ENCODE data around the gene PODXL2. TPM values are rescaled to one million over a fixed set of nuclear protein-coding genes. Genes with fewer than 3 reads are reported as not detected.
A peak's percentile ranks its signal among the peaks of the same experiment; 100 is the strongest.

PODXL2 gene
- total RNA-seq, 2 donors from 2014 or later = 12.6 to 20.8 TPM

GRCh38 chr3:127708837-127709236 lies 79.9 kb downstream of the PODXL2 start:
- intact Hi-C loops (cut with DNase I, micrococcal nuclease) = no loop called here
- DNase-seq (no peak), ATAC-seq (no peak)

DNA sequence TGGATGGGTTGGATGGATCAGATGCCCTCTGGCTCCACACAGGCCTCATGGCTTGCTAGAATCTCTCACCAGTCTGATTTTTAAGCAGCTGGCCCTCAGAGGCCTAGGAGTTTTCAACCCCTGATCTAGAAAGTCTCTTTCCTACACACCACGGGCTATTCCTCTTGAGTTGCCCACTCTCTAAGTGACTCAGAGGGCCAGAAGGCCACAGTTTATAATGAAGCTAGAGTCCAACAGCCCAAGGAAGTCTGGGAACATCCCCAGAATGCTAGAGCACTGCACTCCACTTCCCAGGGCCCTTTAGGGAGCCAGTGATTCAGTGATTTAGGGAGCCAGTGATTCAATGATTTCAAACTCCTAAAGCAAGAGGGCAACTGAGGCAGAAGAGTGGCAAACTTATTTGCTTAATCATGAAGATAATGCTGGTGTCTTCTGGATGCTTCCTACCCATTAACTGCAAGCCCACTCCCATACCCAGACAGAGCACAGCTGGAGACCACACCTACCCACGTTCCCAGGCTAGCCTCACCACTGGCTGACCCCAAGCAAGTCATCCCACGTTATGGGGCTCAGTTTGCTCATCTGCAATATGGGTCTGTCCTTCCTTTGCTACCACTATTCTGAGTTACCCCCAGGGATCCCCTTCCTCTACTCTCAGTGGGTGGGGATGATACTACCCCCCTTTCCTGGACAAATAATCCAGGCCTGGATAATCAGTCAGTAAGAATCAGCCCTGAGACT lies 80.5 kb downstream of the PODXL2 start:
- peak; percentile 0 to 2 for DNase-seq
- intact Hi-C loops (cut with DNase I, micrococcal nuclease) = no loop called here
- no peak for ATAC-seq

DNA sequence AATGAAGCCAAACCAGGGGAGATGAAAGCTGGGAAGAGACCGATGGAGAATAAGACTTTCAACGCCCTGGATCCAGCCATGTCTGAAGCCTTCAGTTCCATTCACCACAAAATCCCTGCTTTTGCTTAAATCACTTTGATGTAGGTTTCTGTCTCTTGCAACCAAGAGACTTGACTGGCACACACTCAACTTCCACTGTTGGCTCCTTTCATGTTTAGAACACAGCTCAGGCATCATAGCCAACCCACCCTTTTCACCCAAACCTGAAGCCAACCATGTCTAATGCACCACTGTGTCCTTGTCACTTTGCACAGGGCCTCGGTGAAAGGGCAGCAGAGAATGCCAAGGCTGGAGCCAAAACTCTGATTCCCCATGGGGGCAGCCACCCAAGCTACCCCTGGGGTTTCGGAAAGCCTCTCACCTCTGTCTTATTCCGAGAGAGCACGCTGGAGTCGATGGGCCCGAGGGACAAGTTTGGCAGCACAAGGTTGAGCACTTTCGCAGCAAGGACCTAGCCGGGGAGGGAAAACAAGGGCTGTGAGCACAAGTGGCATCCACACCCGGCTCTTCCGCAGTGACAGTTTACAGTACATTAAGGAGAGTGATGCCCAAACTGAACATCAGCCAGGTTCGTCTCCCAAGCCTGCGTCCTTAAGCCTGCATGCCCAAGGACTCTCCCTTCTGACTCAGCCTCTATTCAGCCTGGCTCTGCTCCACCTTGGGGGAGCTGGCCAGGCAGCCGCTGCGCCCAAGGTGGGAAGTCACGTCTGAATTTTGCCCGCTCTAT lies 81.4 kb downstream of the PODXL2 start:
- no peak for ATAC-seq
- DNase-seq = peak; percentile 1 to 29

DNA sequence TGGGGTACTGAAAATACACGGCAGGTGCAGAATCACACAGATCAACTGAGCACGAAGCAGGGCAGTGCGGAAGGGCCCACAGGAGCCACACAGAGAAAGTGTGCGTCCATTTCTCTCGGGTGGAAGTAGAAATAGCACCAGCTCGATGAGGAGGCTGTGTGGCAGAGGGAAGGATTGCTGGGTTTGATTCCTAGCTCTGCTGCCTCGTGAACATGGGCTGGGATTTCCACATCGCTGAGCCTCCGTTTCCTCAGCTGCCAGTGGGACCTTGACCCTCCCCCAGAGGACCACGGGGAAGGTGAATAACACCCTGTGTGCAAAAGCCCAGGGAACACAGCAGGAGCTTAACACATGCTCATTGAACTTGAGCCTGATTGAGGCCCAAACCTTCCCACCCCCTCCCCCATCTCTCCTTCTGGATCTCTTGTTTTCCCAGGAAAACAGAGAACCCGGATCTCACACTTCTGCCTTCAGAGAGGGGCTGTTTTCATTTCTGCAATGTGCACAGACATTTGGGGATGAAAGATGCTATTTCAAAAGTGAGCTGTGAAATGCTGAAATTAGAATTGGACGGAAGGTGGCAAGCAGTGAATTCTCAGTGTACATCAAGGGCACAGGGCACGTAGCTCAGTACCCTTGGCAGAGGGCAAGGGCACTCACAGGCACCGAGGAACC lies 82.2 kb downstream of the PODXL2 start:
- intact Hi-C loops (cut with DNase I, micrococcal nuclease) = no loop called here
- no peak for ATAC-seq
- peak; percentile 1 to 8 for DNase-seq

More for the DNA sequence above, 81.4 kb downstream of the PODXL2 start:
- intact Hi-C loops (cut with DNase I, micrococcal nuclease) = no loop called here

DNA sequence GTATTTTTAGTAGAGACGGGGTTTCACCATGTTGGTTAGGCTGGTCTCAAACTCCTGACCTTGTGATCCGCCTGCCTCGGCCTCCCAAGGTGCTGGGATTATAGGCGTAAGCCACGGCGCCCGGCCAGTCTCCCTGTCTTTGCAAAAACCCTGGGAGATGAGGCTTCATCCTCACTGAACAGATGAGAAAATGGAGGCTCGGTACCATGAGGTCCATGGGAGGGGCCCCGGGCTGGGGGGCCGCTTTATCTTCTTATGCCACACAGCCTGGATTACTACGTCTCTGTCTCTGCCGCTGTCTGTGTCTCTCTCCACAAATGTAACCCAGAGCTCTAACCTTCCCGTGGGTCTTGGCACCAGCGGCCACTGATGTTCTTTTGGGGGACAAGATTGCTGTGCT lies 82.9 kb downstream of the PODXL2 start:
- no peak for ATAC-seq
- intact Hi-C loops (cut with DNase I, micrococcal nuclease) = no loop called here
- DNase-seq = no peak

DNA sequence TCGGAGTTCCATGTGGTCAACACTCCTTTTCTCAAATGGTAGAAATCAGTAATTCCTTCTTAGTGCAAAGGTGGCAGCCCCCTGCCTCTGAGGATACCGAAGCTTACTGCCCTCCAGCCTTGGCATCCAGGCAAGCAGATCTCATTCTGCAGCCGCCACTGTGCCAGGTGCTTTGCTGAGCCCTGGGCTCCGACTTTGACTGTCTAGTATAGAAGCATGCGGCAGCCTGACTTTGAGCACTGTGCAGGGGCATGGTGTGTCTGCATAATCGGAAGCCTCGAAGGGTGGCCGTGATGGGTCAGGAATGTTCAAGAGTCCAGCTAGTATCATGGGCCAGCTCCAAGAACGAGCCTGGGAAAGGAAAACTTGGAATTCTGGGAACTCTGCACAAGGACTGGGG lies 83.5 kb downstream of the PODXL2 start:
- DNase-seq = no peak
- ATAC-seq = no peak
- intact Hi-C loops (cut with DNase I, micrococcal nuclease) = no loop called here

DNA sequence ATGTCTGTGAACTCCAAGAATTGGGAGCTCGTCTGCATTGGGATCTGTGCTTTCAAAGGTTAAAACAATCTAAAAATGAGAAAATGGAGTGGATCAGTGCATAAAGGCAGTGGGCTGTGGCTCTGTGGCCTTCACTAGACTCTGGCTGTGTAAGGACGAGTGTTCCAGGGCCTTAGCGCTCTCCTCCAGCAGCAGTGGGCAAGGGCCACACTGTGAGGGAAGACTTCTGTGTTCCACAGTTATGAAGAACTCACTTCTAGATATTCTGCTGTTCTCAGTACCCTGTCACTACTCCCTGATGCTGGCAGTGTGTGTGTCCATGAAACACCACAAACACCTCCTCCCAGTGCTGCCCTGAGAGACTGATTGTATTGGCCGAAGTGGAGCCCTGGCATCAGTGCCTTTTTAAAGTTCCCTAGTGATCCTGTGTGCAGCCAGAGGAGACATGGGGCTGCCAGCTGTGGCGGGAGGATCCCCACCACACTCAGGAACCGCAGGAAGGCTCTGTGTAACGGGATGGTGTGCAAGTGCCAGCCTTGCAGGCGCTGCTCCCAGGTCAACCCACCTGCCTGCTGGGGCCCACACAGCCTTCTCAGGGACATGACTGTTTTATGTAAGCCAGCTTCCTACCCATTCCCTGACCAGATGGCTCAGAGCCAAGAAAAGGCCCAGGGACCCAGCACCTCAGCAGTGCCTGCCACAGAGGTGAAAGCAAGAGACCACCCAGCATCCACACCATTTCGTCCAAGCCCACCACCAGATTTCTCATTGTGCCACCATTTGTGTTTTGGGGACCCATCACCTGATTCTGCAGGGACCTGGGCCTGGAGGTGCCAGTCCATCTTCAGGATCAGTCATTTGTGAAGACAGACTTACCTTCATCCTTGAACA lies 84.1 kb downstream of the PODXL2 start:
- no peak for DNase-seq
- ATAC-seq = no peak
- intact Hi-C loops (cut with DNase I, micrococcal nuclease) = no loop called here

GRCh38 chr3:127714125-127714571 lies 85.2 kb downstream of the PODXL2 start:
- intact Hi-C loops (cut with DNase I, micrococcal nuclease) = no loop called here
- ATAC-seq = no peak
- DNase-seq = no peak

DNA sequence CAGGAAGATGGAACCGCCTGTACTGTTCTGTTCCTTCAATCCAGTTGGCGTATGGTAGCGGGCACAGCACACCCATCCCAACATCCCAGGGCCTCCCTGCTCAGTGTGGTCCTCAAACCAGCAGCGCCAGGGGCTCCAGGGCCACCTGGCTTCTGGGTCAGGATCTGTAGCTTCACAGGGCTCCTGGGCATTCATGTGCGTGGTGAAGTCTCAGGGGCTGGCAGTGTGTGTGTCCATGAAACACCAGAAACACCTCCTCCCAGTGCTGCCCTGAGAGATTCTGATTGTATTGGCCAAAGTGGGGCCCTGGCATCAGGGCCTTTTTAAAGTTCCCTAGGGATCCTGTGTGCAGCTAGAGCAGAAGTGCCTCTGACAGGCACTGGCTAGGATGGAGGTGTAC lies 85.9 kb downstream of the PODXL2 start:
- DNase-seq (no peak), ATAC-seq (no peak)
- intact Hi-C loops (cut with DNase I, micrococcal nuclease) = no loop called here

DNA sequence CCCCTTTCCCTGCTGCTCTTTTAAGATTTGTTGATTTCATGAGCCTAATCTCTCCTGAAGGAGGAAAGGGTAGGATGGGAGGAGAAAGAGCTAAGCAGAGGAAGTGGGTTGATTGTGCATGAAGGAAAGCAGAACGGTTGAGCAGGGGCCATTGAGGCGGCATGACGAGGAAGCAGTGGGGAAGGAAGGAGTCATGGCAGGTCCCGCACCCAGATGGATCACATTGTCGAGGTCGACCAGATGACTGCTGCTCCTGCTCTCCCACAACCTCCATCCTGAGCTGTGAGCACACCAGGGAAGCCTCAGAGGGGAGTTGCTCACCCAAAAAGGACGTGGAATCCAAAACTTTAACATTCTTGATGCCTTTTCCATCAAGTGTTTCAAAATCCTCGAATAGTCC lies 86.5 kb downstream of the PODXL2 start:
- ATAC-seq (no peak), DNase-seq (no peak)
- intact Hi-C loops (cut with DNase I, micrococcal nuclease) = no loop called here

- intact Hi-C loops (cut with DNase I, micrococcal nuclease) = no loop called here
- DNase-seq (no peak), ATAC-seq (no peak)
Observed at GRCh38 chr3:127716384-127716783, 87.4 kb downstream of the PODXL2 start.

GRCh38 chr3:127717357-127718244 lies 88.6 kb downstream of the PODXL2 start:
- DNase-seq = peak in 1 of 2 donors; percentile 2
- no peak for ATAC-seq
- intact Hi-C loops (cut with DNase I, micrococcal nuclease) = no loop called here

DNA sequence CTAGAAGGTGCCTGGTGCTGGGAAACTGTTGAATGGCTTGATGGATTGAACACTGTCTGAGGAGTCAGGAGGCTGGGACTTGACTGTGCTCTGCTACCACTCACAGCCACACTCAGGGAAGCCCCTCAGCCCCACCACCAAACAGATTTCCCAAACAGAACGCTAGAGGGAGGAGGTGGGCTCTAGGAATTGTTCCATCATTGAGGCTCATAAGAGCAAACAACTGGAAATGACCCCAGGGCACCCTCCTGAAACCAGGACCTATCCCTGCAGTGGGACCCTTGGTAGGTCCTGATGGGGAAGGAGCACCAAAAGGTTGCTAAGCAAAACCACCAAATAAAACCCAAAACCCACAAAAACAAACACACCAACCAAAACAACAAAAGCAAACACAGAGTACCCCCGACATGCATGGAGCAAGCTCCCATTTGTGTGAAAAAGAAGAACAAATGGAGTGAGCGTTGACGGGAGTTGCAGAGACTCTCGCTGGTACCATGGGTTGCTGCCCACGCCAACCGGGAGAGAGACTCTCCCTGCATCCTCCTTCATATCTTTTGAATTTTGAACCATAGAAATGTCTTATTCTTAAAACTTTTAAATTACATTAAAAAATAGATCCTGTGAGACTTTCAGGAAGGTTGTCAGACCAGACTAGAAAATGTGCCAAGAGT lies 89.4 kb downstream of the PODXL2 start:
- no peak for ATAC-seq
- DNase-seq = peak in 1 of 2 donors; percentile 1
- intact Hi-C loops (cut with DNase I, micrococcal nuclease) = no loop called here

DNA sequence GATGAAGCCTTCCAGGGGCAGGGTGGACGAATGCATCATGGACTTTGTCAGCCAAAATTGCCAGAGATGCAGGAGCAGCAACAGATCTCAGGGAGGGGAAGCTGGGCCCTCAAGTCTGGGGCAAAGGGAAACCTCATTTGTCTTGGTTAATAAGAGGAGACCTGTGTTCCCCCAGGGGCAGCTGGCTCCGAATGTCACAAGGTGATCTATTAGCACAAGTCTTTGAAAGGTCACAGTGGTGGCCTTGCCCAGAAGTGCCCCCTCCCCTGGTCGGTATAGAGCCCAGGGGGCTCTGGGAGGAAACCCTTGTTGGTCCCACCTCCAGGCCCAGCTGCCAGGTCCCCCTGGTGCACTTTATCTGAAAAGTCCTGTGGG lies 89.9 kb downstream of the PODXL2 start:
- DNase-seq = peak in 1 of 2 donors; percentile 2
- no peak for ATAC-seq
- intact Hi-C loops (cut with DNase I, micrococcal nuclease) = no loop called here

- no peak for ATAC-seq
- peak in 1 of 2 donors; percentile 1 for DNase-seq
- intact Hi-C loops (cut with DNase I, micrococcal nuclease) = no loop called here
Observed at GRCh38 chr3:127719369-127719768, 90.4 kb downstream of the PODXL2 start.

DNA sequence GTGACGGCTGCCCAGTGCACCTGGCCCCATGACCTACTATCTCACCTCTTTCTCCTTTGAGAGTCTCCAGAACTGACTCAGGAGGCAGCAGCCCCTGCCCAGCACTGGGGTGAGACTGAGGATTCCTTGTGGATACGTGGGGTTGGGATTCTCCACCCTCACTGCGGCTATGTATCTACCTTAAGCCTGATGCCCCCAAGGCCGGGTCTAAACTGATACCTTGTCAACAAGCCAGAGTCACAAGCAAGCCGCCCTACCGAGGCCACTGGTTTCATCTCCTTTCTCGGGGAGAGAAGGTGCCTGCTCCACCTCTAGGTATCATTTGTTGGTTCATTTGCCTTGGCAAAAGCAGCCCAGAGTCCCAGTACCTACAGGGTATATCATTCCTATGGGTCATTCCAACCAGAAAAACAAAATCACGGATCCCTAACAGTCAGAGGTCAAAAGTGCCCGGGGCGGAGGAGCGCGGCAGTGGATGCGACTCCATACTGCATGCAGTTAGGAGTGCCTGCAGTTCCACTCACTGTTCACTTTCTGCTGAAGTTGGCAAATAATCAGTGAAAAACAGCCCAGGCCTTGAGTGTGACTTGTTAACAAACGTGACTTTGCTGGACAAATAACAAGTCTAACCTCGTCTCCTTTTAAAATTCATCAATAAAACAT lies 91.3 kb downstream of the PODXL2 start:
- intact Hi-C loops (cut with DNase I, micrococcal nuclease) = no loop called here
- ATAC-seq (no peak), DNase-seq (peak in 1 of 2 donors; percentile 1)
